NCI-H526 (cell line): ENCODE results near the gene YY1AP1.
"Not testable (repeated sequence)": the region's sequence is repeated elsewhere in the genome, so short reads cannot be mapped to it uniquely, and the experiment has no call there.

Experiments
- DNase-seq, 2 experiments: peaks; one replicate each; lab custom pipeline; 2025; lab: John Stamatoyannopoulos, UW

The YY1AP1 gene

DNA sequence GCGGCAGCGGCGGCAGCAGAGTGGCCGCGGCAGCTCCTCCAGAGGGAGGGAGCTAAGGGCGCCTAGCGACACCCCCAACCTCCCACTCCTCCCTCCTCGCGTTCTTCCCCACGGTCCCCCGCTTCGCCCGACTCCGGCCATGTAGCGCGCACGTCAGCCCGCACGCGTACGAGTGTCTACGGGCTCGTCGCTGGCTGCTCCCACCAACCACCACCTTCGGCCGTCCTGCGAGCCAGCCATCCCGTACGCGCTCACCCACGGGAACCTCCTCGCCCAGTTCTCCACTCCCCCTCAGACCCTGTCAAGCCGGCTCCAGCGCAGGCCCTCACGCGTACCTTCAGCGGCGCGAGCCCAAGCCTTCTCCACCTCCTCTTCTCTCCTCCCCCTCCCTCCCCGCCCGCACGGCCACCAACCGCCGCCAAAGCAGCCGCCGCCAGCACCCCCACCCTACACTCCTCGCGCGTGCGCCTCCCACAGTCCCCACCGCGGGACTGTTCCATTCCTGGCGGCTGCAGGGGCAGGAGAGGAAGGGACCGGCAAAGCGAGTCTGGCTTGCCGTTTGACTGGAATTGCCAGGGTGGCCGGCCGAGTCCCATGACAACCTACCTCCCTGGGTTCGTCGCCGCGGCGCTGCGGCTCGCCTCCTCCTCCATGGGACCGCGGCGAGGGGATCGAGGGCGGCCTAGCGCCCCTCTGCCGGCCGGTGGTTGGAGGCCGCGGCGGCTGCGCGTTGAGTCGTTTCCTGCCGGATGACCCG lies at the start of gene YY1AP1:
Gene YY1AP1 (minus strand): TSS at position 451 of the 757 bp plus-strand sequence. CDS start 8,338 bp downstream, outside the sequence.
- peak; percentile 96 to 99 for DNase-seq

DNA sequence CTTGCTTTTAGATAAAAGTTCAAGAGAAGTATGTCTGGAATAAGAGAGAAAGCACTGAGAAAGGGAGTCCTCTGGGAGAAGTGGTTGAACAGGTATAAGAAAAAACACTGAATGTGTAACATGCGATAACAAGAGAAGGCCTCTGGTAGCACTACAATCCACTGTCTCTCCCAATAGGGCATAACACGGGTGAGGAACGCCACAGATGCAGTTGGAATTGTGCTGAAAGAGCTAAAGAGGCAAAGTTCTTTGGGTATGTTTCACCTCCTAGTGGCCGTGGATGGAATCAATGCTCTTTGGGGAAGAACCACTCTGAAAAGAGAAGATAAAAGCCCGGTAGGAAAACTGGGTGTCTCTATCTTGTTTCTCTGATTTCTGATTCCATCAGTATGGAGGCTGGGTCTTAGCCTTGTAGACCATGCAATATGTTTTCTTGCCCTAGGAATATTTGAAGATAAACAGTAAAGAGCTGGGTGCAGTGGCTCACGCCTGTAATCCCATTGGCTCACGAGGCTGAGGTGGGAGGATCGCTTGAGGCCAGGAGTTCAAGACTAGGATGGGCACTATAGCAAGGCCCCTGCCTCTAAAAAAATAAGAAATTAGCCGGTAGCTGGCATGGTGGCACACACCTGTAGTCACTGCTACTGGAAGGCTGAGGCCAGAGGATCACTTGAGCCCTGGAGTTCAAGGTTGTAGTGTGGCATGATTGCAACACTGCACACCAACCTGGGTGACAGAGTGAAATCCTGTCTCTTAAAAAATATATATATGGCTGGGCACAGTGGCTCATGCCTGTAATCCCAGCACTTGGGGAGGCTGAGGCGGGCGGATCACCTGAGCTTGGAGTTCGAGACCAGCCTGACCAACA lies 40.7 kb upstream of the YY1AP1 start:
- peak; percentile 87 to 93 for DNase-seq

DNA sequence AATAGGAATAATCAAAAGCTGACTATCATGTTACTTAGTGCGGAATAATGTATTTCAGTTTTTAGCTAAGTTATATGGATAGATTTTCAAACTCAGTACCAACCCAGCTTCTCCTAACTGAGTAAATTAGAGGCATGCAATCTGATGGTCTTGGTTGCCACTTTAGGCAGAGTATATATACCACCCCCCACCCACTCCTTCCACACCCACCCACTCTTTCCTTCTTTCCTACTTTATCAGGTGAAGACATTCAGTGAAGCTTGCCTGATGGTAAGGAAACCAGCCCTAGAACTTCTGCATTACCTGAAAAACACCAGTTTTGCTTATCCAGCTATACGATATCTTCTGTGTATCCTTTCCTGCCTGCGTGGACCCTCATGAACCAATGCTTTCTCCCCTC lies 36.6 kb upstream of the YY1AP1 start:
- DNase-seq: no peak

- no peak for DNase-seq
These were observed 31.1 kb upstream of the YY1AP1 start for GRCh38 chr1:155719703-155720102.

GRCh38 chr1:155718524-155719115 lies 30.0 kb upstream of the YY1AP1 start:
- DNase-seq: not testable (repeated sequence)

- DNase-seq: peak; percentile 89 to 92
These were observed 28.5 kb upstream of the YY1AP1 start for GRCh38 chr1:155717041-155717440.

DNA sequence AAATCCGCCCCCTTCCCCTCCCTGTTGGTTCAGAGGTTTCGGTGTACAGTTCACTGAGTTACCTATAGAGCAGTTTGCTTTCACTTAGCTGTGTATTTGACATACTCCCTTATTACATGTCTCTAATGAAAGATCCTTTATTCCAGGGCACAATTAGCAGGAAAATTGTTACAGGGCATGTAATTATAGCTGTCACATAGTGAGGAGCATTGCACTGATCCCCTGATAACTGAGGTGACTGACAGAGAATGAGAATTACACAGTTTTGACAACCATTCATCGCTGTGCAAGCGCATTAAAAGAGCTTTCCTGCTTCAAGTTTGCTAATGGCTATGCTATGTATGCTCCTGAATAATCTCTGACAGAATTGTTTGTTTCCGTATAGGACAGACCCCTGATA lies 27.2 kb upstream of the YY1AP1 start:
- no peak for DNase-seq

DNA sequence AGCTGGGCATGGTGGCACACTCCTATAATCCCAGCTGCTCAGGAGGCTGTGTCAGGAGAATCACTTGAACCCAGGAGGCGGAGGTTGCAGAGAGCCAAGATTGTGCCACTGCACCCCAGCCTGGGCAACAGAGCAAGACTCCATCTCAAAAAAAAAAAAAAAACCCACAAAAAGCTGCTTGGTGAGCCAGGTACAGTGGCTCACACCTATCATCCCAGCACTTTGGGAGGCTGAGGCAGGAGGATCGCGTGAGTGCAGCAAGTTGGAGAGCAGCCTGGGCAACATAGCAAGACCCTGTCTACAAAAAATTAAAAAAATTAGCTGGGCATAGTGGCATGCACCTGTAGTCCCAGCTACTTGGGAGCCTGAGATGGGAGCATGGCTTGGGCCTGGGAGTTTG lies 26.5 kb upstream of the YY1AP1 start:
- DNase-seq: not testable (repeated sequence)

GRCh38 chr1:155713075-155713474 lies 24.5 kb upstream of the YY1AP1 start:
- DNase-seq: no peak

DNA sequence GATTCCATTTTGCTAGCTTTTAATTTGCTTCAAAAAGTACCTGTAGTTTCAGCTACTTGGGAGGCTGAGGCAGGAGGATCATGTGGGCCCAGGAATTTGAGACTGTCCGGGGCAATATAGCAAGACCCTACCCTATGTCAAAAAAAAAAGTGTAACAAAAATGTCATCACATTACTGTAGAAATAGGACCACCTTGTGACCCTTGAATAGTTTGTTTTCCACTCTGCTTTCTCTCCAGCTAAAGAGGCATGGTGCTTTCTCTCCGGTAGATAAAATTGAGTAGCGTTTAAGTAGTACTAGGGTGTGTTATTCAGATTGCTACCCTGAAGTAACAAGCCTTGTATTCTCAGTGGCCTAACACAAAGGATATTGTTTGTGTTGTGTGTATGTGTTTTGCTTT lies 24.1 kb upstream of the YY1AP1 start:
- DNase-seq: peak; percentile 8 to 30

DNA sequence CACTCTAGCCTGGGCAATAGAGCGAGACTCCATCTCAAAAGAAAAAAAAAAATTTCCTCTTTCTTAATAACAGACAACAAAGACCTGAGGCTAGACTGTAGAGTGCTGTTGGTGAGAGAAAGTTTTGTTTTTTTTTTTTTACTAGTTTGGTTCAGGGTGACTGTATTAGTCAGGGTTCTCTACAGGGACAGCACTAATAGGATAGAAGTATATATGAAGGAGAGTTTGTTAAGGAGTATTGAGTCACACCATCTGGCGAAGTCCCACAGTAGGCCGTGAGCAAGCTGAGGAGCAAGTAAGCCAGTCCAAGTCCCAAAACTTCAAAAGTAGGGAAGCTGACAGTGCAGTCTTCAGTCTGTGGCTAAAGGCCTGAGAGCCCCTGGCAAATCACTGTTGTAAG lies 22.9 kb upstream of the YY1AP1 start:
- not testable (repeated sequence) for DNase-seq

- DNase-seq: no peak
These were observed 20.8 kb upstream of the YY1AP1 start for GRCh38 chr1:155709391-155709790.

GRCh38 chr1:155706139-155706538 lies 17.6 kb upstream of the YY1AP1 start:
- no peak for DNase-seq

DNA sequence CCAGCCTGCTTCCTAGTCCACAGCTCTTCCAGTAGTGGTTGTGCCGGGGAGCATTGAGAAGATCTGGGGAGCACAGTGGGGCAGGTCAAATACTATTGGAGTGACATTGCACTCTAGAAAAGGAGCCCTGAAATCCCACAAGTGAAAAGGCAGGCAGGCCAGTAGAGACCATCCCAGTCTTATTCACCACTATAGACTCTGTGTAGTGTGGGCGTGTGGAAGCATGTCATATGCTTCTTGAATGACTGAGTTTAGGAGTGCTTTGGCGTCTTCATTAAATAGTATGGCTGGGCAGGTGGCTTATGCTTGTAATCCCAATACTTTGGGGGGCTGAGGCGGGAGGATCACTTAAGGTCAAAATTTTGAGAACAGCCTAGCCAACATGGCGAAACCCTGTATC lies 15.8 kb upstream of the YY1AP1 start:
- DNase-seq: not testable (repeated sequence)

- DNase-seq: no peak
These were observed 14.6 kb upstream of the YY1AP1 start for GRCh38 chr1:155703216-155703615.

- not testable (repeated sequence) for DNase-seq
These were observed 13.1 kb upstream of the YY1AP1 start for GRCh38 chr1:155701675-155702074.

- DNase-seq: not testable (repeated sequence)
These were observed 10.5 kb upstream of the YY1AP1 start for GRCh38 chr1:155699062-155699461.

DNA sequence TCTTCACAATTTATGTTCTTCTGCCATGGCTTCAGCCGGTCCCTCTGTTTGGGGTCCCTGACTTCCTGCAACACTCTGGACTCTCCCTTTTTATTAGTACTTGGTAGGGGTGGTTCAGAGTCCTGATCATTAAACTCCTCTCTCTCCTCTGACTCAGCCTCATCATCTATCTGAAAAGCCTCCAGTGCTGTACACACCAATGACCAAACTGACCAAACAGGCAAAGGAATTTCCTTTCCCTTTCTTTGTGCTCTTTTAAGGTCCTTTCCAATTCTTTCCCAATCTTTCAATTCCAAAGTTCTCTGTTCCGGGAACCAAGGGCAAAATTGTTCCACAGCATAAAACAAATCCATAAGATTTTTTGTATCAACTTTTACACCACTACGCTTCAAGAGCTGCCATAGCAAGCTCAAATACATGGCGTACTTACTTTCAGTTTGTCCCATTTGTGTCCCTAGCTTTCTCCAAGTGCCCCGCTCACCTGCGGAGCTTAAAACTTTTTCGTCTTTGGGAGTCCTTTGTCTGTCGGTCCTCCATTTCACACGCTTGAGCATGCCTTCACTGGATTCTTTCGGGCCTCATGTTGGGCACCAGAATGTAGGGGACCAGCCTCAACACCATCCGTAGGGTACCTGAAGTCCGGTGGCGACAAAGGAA lies 9.9 kb upstream of the YY1AP1 start:
- no peak for DNase-seq

DNA sequence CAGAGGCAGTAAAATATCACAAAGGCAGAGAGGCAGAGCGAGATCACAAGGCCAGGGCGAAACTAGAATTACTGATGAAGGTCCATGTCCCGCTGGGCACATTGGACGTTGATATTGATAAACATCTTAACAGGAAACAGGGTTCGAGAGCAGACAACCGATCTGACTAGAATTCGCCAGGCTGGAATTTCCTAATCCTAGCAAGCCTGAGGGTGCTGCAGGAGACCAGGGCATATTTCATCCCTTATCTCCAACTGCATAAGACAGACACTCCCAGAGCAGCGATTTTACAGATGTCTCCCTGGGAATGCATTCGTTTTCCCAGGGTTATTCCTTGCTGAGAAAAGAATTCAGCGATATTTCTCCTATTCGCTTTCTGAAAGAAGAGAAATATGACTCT lies 9.0 kb upstream of the YY1AP1 start:
- DNase-seq: not testable (repeated sequence)

- no peak for DNase-seq
These were observed 8.5 kb upstream of the YY1AP1 start for GRCh38 chr1:155697046-155697445.

- no peak for DNase-seq
These were observed 8.0 kb upstream of the YY1AP1 start for GRCh38 chr1:155696524-155696923.

DNA sequence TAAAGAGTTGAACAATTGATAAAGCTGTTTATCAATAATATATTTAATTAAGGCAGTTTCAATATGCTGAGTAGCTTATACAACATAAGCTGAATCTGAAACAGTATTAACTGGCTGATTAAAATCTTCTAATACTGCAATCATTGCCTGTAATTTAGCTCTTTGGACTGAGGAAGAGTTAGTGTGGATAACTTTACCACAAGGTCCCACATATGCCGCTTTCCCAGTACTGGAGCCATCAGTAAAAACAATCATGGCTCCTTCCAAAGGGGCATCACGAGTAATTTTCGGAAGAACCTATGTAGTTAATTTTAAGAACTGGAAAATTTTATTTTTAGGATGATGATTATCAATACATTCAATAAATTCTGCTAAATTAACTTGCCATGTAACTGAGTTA lies 7.0 kb upstream of the YY1AP1 start:
- DNase-seq: no peak
